ES-I3 (cell line): ENCODE measurements around the gene AGBL1.

Source experiments
- H3K36me3 ChIP-seq: 2 replicates; pipeline ENCODE4 v1.6.1; 2013; ENCODE audit warnings: mild to moderate bottlenecking, low read length, control low read depth, moderate library complexity; ENCODE audit not compliant: insufficient read depth
- H3K4me1 ChIP-seq: 2 replicates; pipeline ENCODE4 v1.6.1; 2013; ENCODE audit warnings: mild to moderate bottlenecking, control low read depth, low read length; ENCODE audit not compliant: insufficient read depth
- H3K9ac ChIP-seq: 2 replicates; pipeline ENCODE4 v1.6.1; 2013; ENCODE audit warnings: low read depth, mild to moderate bottlenecking, low read length, moderate library complexity
- H3K9me3 ChIP-seq: 2 replicates; pipeline ENCODE4 v1.6.1; 2013; ENCODE audit warnings: mild to moderate bottlenecking, low read length, moderate library complexity; ENCODE audit not compliant: control insufficient read depth, insufficient read depth

Gene AGBL1

DNA sequence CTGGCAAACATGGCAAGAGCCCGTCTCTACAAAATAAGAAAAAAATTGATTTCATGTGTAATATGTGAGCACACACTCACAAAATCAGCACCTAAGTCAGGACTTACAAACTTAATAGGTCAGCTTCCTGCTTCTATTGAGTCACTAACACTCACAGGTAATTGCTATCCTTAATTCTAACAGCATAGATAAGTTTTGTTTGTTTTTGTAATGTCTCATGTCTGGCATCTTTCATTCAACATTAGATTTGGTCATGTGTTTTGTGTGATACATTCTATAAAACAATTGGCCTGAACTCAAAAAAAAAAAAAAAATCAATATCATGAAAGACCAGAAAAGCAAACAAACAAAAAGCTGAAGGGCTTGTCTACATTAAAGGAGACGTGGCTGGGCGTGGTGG is 564.7 kb downstream of the AGBL1 start:
- no peaks in the 10 kb centered on the region for H3K9me3 ChIP-seq
- no peaks in the 10 kb centered on the region for H3K4me1 ChIP-seq
- H3K36me3 ChIP-seq: no peaks in the 10 kb centered on the region

DNA sequence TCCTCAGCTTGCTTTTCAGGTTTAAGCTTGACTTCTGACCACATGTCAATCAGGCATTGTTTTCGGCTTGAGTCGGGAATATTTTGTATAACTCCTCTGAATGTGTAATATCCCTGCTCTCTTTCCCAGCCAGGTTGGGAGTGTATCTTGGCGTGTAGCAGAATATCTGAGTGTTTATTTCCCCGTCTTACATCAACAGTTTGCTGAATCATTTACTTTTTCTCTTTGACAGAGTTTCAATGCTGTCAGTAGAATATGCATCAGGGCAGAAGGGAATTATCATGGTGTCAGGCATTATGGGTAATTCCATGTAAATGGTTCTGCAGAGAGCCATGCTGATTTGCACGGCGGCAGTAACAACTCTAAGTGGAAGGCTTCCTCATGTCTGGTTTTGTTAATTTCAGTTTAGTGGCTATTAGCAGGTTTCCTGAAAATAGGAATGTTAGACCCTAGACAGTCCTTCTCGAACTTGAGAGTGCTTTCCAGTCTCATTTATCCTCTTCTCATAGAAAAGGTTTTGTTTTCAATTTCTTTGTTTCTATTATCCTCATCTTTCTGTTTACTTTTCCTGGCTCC is 566.3 kb downstream of the AGBL1 start:
- Histone ChIP-seq H3K4me1 (no peaks in the 10 kb centered on the region), H3K9me3 (no peaks in the 10 kb centered on the region), H3K36me3 (no peaks in the 10 kb centered on the region), H3K9ac (no peak overlapping the region)

More for the DNA sequence above, 564.7 kb downstream of the AGBL1 start:
- no peak overlapping the region for H3K9ac ChIP-seq

DNA sequence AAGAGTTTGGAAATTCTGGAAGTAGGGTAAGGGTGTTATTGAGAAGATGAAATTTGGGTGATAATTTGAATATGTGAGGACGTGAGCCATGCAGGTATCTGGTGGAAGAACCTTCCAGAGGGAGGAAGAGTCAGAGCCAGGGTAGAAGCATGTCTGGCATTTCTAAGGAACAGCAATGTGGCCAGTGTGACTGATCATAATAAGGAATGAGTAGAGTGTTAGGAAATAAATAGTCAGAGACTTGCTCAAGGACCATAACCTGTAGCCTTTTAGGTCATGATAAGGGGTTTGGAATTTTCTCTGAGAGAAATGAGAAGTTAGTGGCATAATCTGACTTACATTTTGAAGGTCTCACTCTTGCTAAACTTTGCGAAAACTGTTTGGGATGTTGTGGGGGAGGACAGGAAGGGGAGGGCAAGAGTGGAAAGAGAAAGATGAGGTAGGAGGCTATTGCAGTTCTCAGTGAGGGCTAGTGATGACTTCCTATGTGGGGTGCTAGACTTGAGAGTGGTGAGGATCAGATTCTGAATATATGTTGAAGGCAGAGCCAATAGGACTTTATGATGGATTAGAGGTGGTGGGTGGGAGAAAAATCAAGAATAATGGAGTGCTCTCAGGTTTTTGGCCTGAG is 568.3 kb downstream of the AGBL1 start:
- Histone ChIP-seq H3K9me3 (no peaks in the 10 kb centered on the region), H3K9ac (no peak overlapping the region), H3K4me1 (no peaks in the 10 kb centered on the region), H3K36me3 (no peaks in the 10 kb centered on the region)

DNA sequence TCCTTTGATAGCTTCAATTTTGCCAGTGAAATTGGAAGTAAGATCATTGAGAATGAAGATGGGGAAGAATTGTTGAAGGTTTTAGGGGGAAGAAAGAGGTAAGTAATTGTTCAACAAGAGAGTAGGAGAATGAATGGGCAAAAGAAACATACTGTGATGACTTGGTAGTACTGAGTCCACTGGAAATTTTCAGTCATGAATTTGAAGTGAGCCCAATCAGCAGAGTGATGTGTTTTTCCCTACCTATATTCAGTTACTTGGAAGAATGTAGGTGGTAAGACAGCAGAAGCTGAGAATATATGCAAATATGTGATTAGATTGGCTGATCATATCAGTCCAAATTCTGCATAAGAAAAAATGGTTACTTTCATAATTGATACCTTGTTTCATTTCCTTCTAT is 569.6 kb downstream of the AGBL1 start:
- Histone ChIP-seq H3K4me1 (no peaks in the 10 kb centered on the region), H3K36me3 (no peaks in the 10 kb centered on the region), H3K9me3 (no peaks in the 10 kb centered on the region), H3K9ac (no peak overlapping the region)

DNA sequence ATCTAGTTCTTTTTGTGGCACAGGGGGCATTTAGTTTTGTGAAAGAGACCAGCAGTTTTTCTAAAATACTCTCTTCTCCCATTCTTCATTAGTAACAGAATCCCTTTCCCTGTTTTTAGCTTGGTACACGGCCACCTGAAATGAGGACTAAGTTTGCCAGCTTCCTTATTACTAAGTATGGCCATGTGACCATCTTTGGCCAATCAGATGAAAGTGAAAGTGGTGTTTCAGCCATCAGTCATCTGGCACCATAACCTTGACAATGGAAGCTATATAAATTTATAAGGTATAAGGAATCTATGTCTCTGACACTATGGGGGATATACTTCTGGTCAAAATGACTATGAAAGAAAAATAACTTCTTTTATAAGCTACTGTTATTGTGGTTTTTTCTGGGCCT is 570.4 kb downstream of the AGBL1 start:
- H3K9me3 ChIP-seq: no peaks in the 10 kb centered on the region
- H3K9ac ChIP-seq: no peak overlapping the region
- H3K4me1 ChIP-seq: no peaks in the 10 kb centered on the region
- no peaks in the 10 kb centered on the region for H3K36me3 ChIP-seq

DNA sequence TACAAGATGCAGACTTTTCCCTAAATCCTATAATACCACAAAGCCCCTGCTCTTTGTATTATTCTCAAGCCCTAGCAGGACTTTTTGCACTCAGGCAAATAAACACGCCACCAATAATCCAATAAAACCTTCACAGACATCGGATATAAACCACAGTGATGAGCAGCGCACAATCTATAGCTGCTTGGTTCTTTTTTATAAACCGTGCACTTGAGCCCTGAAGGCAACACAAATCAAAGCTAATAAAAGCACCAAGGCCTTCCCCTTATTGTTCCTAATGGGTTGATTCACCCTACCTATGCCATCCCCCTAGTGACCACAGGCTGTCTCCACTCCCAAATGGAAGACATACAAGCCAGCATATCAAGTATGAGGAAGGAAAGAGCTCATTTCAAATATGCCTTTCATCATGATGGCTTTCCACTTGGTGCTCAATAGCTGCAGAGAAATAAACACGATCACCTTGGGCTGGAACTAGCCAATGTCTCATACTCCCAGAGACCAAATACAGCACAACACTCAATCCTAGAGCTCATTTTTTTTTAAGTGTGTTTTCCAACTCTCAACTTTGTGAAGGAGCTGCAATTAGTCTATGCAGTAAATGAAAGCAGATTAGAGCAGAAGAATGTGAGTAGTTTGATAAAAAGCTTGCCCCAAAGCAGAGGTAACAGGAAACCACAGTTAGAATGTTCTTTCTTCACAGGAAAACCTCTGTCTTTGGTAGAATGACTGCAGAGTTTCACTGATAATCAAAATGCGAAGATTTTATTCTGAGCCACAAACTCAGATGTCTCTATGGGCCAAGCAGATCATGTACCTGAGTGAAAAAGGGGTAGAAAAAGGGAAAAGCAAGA is 573.9 kb downstream of the AGBL1 start:
- Histone ChIP-seq H3K9ac (no peak overlapping the region), H3K36me3 (no peaks in the 10 kb centered on the region), H3K4me1 (no peaks in the 10 kb centered on the region), H3K9me3 (no peaks in the 10 kb centered on the region)

DNA sequence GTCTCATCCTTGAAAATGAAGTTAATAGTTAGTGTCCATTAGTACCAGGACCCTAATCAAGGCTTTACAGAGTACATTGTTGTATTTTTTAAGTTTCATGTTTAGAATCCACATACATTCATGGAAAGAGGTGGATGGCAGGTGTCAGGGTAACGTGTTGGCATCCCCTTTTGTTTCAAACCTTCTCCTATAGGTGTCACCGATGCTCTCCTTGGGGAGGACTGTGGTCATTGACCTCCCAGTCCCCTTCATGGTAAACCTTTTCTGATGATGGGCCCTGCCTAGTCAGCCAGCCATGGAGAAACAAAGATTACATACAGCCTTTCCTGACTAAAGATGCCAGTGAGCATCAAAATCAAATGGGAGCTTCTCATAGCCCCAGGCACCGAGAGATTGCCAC is 574.8 kb downstream of the AGBL1 start:
- Histone ChIP-seq H3K9me3 (no peaks in the 10 kb centered on the region), H3K9ac (no peak overlapping the region), H3K4me1 (no peaks in the 10 kb centered on the region), H3K36me3 (no peaks in the 10 kb centered on the region)

DNA sequence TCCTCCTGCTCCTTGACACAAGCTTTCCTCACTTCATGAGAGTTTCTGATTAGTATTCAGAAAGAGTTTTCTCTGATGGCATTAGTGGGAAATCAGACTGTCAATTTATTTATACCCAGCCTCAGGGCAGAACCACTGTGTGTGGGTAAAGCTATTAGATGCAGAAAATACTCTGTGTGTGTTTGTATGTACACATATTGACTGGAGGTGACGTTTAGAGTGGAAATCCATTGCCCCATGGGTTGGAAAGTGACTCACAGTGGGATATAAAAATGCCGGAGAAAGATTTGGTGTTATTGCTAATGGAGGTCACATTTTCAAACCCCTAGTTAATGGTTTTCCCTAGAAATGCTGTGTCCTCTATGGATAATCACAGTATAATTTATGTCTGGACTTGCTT is 577.6 kb downstream of the AGBL1 start:
- Histone ChIP-seq H3K4me1 (no peaks in the 10 kb centered on the region), H3K9ac (no peak overlapping the region), H3K36me3 (no peaks in the 10 kb centered on the region), H3K9me3 (no peaks in the 10 kb centered on the region)

DNA sequence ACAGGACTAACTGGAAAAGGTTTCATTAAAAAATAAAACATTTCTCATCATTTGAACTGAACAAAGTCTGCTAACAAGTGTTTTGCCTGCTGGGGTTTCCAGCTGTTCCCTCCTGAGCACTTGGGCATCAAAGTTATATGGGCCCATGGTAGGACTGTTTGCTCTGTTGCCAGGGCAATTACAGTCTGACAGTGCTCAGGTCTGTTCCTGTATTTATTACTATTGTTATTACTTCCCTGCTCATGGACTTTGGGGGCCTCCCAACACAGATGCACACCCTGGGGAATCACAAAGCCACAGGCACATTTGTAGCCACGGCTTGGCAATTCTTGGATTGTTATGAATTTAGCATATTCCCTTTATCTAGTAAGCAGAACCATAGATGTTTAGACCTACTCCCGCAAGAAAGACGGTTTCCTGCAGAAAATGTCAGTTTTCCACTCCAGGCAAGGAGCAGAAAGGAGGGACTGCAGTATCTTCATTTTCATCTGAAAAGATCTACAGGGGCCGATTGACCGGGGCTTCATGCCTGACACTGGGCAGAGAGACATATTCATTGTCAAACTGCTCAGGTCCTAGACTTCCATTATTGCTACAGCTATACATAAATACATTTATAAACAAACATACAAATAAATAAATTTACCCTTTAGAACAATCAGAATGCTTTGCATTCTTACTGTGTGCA is 580.2 kb downstream of the AGBL1 start:
- H3K9me3 ChIP-seq: no peaks in the 10 kb centered on the region
- H3K4me1 ChIP-seq: no peaks in the 10 kb centered on the region
- H3K36me3 ChIP-seq: no peaks in the 10 kb centered on the region
- H3K9ac ChIP-seq: no peak overlapping the region

DNA sequence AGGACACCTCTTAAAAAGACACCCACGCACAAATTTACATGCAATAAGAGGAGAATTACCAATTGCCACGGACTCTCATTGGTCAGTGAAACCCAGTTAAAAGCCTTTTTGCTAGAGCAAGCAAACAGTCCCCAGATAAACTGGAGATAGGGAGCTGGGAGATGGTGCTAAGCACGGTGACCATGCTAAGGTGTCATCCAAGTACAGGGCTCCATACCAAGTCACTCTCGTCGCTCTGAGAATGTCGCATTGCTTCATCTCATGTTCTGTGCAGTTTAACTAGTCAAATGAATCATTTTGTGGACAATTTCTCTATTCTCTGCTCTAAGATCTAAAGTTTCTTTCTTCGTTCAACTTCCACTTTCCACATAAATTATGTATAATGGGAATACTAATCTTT is 581.9 kb downstream of the AGBL1 start:
- no peaks in the 10 kb centered on the region for H3K9me3 ChIP-seq
- H3K4me1 ChIP-seq: no peaks in the 10 kb centered on the region
- no peak overlapping the region for H3K9ac ChIP-seq
- no peaks in the 10 kb centered on the region for H3K36me3 ChIP-seq

DNA sequence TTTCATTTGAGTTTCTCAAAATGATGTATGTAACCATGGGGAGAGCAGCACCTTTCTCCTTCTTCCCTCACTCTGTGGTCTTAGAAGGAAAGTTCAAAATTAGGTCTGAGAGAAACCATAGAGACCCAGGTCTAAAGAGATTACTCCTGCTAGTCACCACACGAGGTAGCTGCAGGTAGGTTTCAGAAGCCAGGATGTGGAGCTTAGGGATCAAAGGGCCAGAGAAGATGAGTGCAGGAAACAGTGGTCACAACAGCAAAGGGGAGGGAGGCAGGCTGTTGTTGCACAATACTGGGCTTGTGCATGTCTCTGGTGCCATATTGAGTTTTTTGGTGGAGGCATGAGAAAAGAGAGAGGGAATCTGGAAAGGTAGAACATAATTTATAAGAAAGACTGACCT is 583.6 kb downstream of the AGBL1 start:
- Histone ChIP-seq H3K9ac (no peak overlapping the region), H3K36me3 (no peaks in the 10 kb centered on the region), H3K9me3 (no peaks in the 10 kb centered on the region), H3K4me1 (no peaks in the 10 kb centered on the region)

DNA sequence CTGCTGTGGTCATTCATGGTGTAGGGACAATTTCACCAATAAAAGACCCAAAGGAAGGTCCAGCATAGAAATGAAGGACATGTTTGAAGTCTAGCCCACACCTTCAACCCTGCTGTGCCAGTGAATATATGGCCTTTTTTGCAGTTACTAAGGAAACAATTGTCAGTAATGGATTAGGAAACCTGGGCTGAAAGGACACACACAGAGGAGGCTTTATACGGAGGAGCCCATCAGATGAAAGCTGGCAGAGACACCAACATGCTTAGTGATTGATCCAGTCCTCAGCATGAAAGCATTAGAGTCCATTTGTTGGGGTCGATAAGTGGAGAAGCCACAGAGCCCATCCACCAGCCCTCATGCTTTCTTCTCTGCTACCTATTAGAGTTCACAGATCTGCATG is 584.3 kb downstream of the AGBL1 start:
- no peak overlapping the region for H3K9ac ChIP-seq

DNA sequence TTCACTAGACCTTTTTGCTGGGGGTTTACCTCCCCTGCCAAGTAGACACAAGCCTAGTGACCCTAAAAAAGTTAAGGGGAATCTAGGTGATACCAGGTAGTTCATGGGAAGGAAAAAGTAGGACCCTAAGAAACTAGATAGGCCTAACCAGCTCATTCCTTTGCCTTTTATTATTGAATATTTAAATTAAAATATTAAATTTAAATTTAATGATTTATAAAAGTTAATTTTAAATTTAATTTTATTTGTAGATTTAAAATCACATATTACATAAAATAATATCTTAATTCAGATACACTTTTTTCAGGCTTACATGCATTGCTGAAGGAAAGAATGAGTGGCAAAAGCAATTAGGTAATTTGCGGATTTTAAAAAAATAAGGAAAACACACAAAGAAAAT is 584.9 kb downstream of the AGBL1 start:
- no peaks in the 10 kb centered on the region for H3K4me1 ChIP-seq
- no peaks in the 10 kb centered on the region for H3K9me3 ChIP-seq
- H3K9ac ChIP-seq: no peak overlapping the region
- no peaks in the 10 kb centered on the region for H3K36me3 ChIP-seq

More for the DNA sequence above, 584.3 kb downstream of the AGBL1 start:
- Histone ChIP-seq H3K9me3 (no peaks in the 10 kb centered on the region), H3K4me1 (no peaks in the 10 kb centered on the region), H3K36me3 (no peaks in the 10 kb centered on the region)

DNA sequence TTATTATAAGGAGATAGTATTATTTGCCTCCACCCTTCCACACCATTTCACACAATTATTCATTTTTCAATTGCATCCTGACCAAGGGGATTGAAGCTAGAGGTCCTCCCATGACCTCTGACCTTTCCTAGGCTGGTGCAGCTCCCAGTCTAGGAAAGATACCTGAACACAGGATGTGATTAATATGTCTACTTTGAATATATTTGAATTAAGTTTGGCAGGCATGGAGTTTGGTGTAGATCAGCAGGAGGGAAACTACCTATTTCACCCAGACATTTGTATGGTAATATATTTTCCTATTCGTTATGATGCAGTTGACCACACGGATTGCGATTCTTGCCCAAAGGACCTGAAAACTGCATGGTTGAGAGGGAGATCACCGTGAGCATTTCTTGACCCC is 596.3 kb downstream of the AGBL1 start:
- no peaks in the 10 kb centered on the region for H3K36me3 ChIP-seq
- H3K4me1 ChIP-seq: no peaks in the 10 kb centered on the region; the same call in 1 of the 2 replicates
- H3K9ac ChIP-seq: no peak overlapping the region
- H3K9me3 ChIP-seq: no peaks in the 10 kb centered on the region
